GM12878 (cell line): Measurements from ENCODE around the gene HCLS1. TPM values are rescaled to one million over a fixed set of nuclear protein-coding genes. Genes with fewer than 3 reads are reported as not detected.
A peak's percentile ranks its signal among the peaks of the same experiment; 100 is the strongest.

Experiments
- ATAC-seq: fragments of 200-7000 bp; cut with Tn5 transposase; 3 replicates; pipeline ENCODE4 v1.9.1; 2020; ENCODE audit warnings: mild to moderate bottlenecking, moderate library complexity
- Bru-seq: library from RNA; stranded (reverse); fragments of 400-500 nt; gene quantifications from one replicate; lab custom pipeline; 2021; lab: Mats Ljungman, UMichigan
- BruChase-seq, 2 experiments: library from RNA; stranded (reverse); fragments of 400-500 nt; gene quantifications; one replicate each; lab custom pipeline; 2021; lab: Mats Ljungman, UMichigan
- BruUV-seq: library from RNA; stranded (reverse); fragments of 400-500 nt; replicated peaks from 2 replicates; lab custom pipeline; 2021; lab: Mats Ljungman, UMichigan
- CTCF ChIA-PET: fragments of 300-600 bp; sonication (Branson Sonifier 250); formaldehyde crosslinking; extraction: SDS; loops from one replicate; lab custom pipeline; 2021; ENCODE audit warnings: inconsistent platforms; lab: Yijun Ruan, JAX
- POLR2A ChIA-PET: fragments of 350-600 bp; formaldehyde crosslinking; extraction: SDS; loops from one replicate; lab custom pipeline; 2021; ENCODE audit warnings: inconsistent platforms; lab: Charles Lee
- RAD21 ChIA-PET: fragments of 300-600 bp; sonication (Branson Sonifier 250); formaldehyde crosslinking; loops from one replicate; lab custom pipeline; 2023; ENCODE audit warnings: antibody characterized with exemption; ENCODE audit not compliant: unreplicated experiment; lab: Charles Lee
- SMC1A ChIA-PET: fragments of 300-600 bp; sonication (Branson Sonifier 250); formaldehyde crosslinking; loops from one replicate; lab custom pipeline; 2023; ENCODE audit not compliant: unreplicated experiment, uncharacterized antibody; lab: Charles Lee
- DNase-seq: peaks from one replicate; pipeline ENCODE4 v3.0.0-alpha.2; 2011; ENCODE audit warnings: low read depth, low spot score
- FAIRE-seq: peaks from 3 replicates; lab custom pipeline; 2011; peaks lifted over from hg19 to GRCh38; lab: Jason Lieb, UNC
- H2AFZ ChIP-seq: 2 replicates; pipeline ENCODE4 v1.6.0; 2011; ENCODE audit warnings: low read depth, low read length, control low read depth; ENCODE audit not compliant: control insufficient read depth
- H3K27ac ChIP-seq: 2 replicates; pipeline ENCODE4 v1.5.1; 2011; ENCODE audit warnings: control low read depth; ENCODE audit not compliant: control insufficient read depth, insufficient read depth
- H3K27me3 ChIP-seq, 2 experiments: replicated peaks in 1 of 2; 2 replicates each; pipeline versions ENCODE4 v1.6.0 to v1.6.1; 2011; ENCODE audit warnings: low read length in 1 of 2; ENCODE audit not compliant: control insufficient read depth in 2 of 2, insufficient read depth in 2 of 2
- H3K36me3 ChIP-seq, 2 experiments: 2 replicates each; pipeline ENCODE4 v1.5.1; 2011; ENCODE audit warnings: low read length in 1 of 2; ENCODE audit not compliant: control insufficient read depth in 2 of 2, insufficient read depth in 2 of 2
- H3K4me1 ChIP-seq: 2 replicates; pipeline ENCODE4 v1.6.1; 2011; ENCODE audit warnings: mild to moderate bottlenecking, low read length, moderate library complexity, mixed read lengths; ENCODE audit not compliant: control insufficient read depth, insufficient read depth
- H3K4me2 ChIP-seq: 2 replicates; pipeline ENCODE4 v1.6.0; 2011; ENCODE audit warnings: control low read depth; ENCODE audit not compliant: control insufficient read depth, insufficient read depth
- H3K4me3 ChIP-seq: fragments of 200-600 bp; sonication (generic); 2 replicates; pipeline ENCODE4 v1.5.1; 2016
- H3K79me2 ChIP-seq: 2 replicates; pipeline ENCODE4 v1.6.0; 2011; ENCODE audit warnings: low read length; ENCODE audit not compliant: control insufficient read depth, insufficient read depth
- H3K9ac ChIP-seq: 2 replicates; pipeline ENCODE4 v1.8.0; 2011; ENCODE audit warnings: low read length, control low read depth, mixed read lengths; ENCODE audit not compliant: control insufficient read depth, insufficient read depth
- H3K9me3 ChIP-seq: replicated peaks from 3 replicates; pipeline ENCODE4 v1.5.1; 2011; ENCODE audit warnings: mild to moderate bottlenecking, low read length; ENCODE audit not compliant: control insufficient read depth, insufficient read depth
- H4K20me1 ChIP-seq: 2 replicates; pipeline ENCODE4 v1.6.0; 2011; ENCODE audit not compliant: control insufficient read depth, insufficient read depth
- EZH2 ChIP-seq: IDR thresholded peaks from 2 replicates; pipeline ENCODE4 v1.6.1; 2012; ENCODE audit warnings: low read depth, mild to moderate bottlenecking, control low read depth, inconsistent platforms, low read length, borderline replicate concordance; ENCODE audit not compliant: control insufficient read depth
- NKRF ChIP-seq: fragments of 450-650 bp; conservative IDR thresholded peaks from 2 replicates; pipeline ENCODE4 v1.6.1; 2017; ENCODE audit warnings: mild to moderate bottlenecking, moderate library complexity
- POU2F2 ChIP-seq: IDR thresholded peaks from 3 replicates; pipeline ENCODE4 v1.6.1; 2011; ENCODE audit warnings: low read depth, mild to moderate bottlenecking, low read length, borderline replicate concordance
- PRDM15 ChIP-seq: fragments of 450-650 bp; formaldehyde crosslinking; IDR thresholded peaks from 2 replicates; pipeline ENCODE4 v1.4.0; 2020; ENCODE audit warnings: mild to moderate bottlenecking, moderate library complexity
- ZBTB11 ChIP-seq: fragments of 450-650 bp; formaldehyde crosslinking; IDR thresholded peaks from 2 replicates; pipeline ENCODE4 v1.5.0; 2022; ENCODE audit warnings: mild to moderate bottlenecking, missing genetic modification characterization
- WGBS: methylation state at CpG from one replicate; pipeline ENCODE4 v1.1.6; 2016; ENCODE audit warnings: low lambda C conversion rate; ENCODE audit not compliant: insufficient replicate concordance, insufficient coverage; ENCODE audit errors: missing lambda C conversion rate; 5-methylcytosine and 5-hydroxymethylcytosine counted together
- in situ Hi-C: fragments of 300-500 bp; cut with MboI; formaldehyde crosslinking; loops from 9 replicates; pipeline ENCODE4 v1.14.3; 2018; ENCODE audit warnings: mixed read lengths
- intact Hi-C: fragments of 100-400 bp; cut with micrococcal nuclease; formaldehyde crosslinking; loops from one replicate; pipeline ENCODE4 v1.14.2; 2022; ENCODE audit not compliant: unreplicated experiment
- long read RNA-seq, 2 experiments: library from polyadenylated mRNA; unstranded; transcript quantifications; one replicate each; pipeline ENCODE4 v2.0.0, GENCODE V29; 2019 to 2020
- polyA minus RNA-seq, 3 experiments: library from RNA; depleted of rRNA, polyadenylated mRNA; stranded (reverse); fragments of >200 nt; gene quantifications; 2 replicates each; pipeline ENCODE4 v1.2.3, GENCODE V29; 2011
- polyA plus RNA-seq, 11 experiments: library from polyadenylated mRNA; depleted of rRNA in 4 of 11; unstranded in 6 of 11; stranded (reverse) in 5 of 11; fragments of >200 nt; fragmentation: Nextera tagmentation in 4 of 11; fragmentation: Illumina TruSeq in 1 of 11; extraction: Ambion mirVana in 4 of 11; extraction: Trizol in 1 of 11; gene quantifications; 1 replicate in 1 of 11; 2 replicates in 10 of 11; pipeline versions ENCODE4 v1.2.1 to v1.2.3, GENCODE V29; 2011 to 2016; ENCODE audit warnings: inconsistent platforms in 2 of 11, missing spikeins in 2 of 11, low read depth in 1 of 11
- total RNA-seq, 4 experiments: library from RNA; depleted of rRNA in 3 of 4; stranded (reverse); fragments of >200 nt in 3 of 4; fragmentation: Illumina TruSeq in 1 of 4; extraction: Trizol in 1 of 4; gene quantifications; 2 replicates each; pipeline versions ENCODE4 v1.2.1 to v1.2.3, GENCODE V29; 2013 to 2021

Gene HCLS1
- 212 and 226 TPM in 2 replicates for total RNA-seq (2013; cell fraction: nucleolus; rRNA removed)
- total RNA-seq (2014; rRNA removed) (240 and 260 TPM in 2 replicates), total RNA-seq (2014; rRNA removed; fragmentation: Illumina TruSeq; extraction: Trizol) (212 and 221 TPM in 2 replicates), total RNA-seq (2021) (232 and 237 TPM in 2 replicates), polyA plus RNA-seq (2011; rRNA removed) (168 and 195 TPM in 2 replicates), polyA plus RNA-seq (2014; fragmentation: Illumina TruSeq; extraction: Trizol) (344 and 401 TPM in 2 replicates), polyA plus RNA-seq (2014; fragmentation: Nextera tagmentation; extraction: Ambion mirVana) (10 to 100 TPM; 51.6 to 76.2 TPM), polyA plus RNA-seq (2014; rRNA removed) (225 and 226 TPM in 2 replicates), polyA plus RNA-seq (2016; fragmentation: Nextera tagmentation; extraction: Ambion mirVana) (100 to 1,000 TPM; 271 to 303 TPM), polyA minus RNA-seq (2011; rRNA and poly(A)+ RNA removed) (156 and 160 TPM in 2 replicates), Bru-seq, nascent RNA (percentile 92 among the genes with signal in this experiment), BruChase-seq, experiment 1, labeled RNA remaining after a 6-hour chase (percentile 95 among the genes with signal in this experiment), BruChase-seq, experiment 2, labeled RNA remaining after a 2-hour chase (percentile 94 among the genes with signal in this experiment)
- polyA plus RNA-seq (2011; ENCODE audit: low read depth) = 140 TPM
- 161 and 180 TPM in 2 replicates for polyA plus RNA-seq (2011; cell fraction: cytosol; rRNA removed)
- polyA plus RNA-seq (2011; cell fraction: nucleus; rRNA removed) = 255 and 288 TPM in 2 replicates
- polyA plus RNA-seq (2012) = 166 and 209 TPM in 2 replicates
- 46.1 and 55.5 TPM in 2 replicates for polyA minus RNA-seq (2011; cell fraction: cytosol; rRNA and poly(A)+ RNA removed)
- 64.2 and 97.4 TPM in 2 replicates for polyA minus RNA-seq (2011; cell fraction: nucleus; rRNA and poly(A)+ RNA removed)
- long read RNA-seq, experiment 1, transcript HCLS1-201 (14 exons, 2,000 nt) = major isoform, 369 of 411 reads
- long read RNA-seq, experiment 1, partial matches to known transcripts = 14 of 411 reads
- long read RNA-seq, experiment 1, other reads (novel, unspliced or antisense) = 25 of 411 reads
- long read RNA-seq, experiment 2, transcript HCLS1-207 (5 exons, 1,069 nt) = minor isoform, 11 of 472 reads
- long read RNA-seq, experiment 2, transcript HCLS1-201 (14 exons, 2,000 nt) = major isoform, 401 of 472 reads
- long read RNA-seq, experiment 2, partial matches to known transcripts = 17 of 472 reads
- long read RNA-seq, experiment 2, other reads (novel, unspliced or antisense) = 39 of 472 reads

- H3K4me3 ChIP-seq = peak within 1 kb of the TSS; percentile 61
- RAD21 ChIA-PET = interaction anchor here (0.8 to 1.5 kb wide), 10 partner anchors 45 to 441 kb away, joined by 3 to 7 read pairs (median 4); partner anchors contain the start of gene POLQ
- CTCF ChIA-PET = interaction anchor here (0.7 to 1.2 kb wide), 5 partner anchors 9 to 148 kb away, joined by 3 to 6 read pairs (median 3); partner anchors contain the start of gene POLQ
- DNase-seq (peak; percentile 83), FAIRE-seq (peak; percentile 95), ATAC-seq (peak; percentile 91)
- H3K27me3 ChIP-seq = no peaks in the 10 kb centered on the region
- H3K9me3 ChIP-seq = peaks cover 1% of the 10 kb centered on the region; the same call in 2 of the 3 replicates
- POLR2A ChIA-PET = interaction anchor here (0.5 to 2.5 kb wide), 10 partner anchors 10 to 173 kb away, joined by 3 to 14 read pairs (median 4); partner anchors contain the start of genes GOLGB1 and POLQ
- H3K27ac ChIP-seq = peak within 1 kb of the TSS; percentile 97
- peaks cover 26% of the 10 kb centered on the region for H3K4me1 ChIP-seq
- BruUV-seq = TSS peak; percentile 81
- intact Hi-C loops = loop anchor here (2.0 to 10.0 kb wide), 4 partner anchors 88 to 434 kb away; partner anchors contain the start of gene GOLGB1
- in situ Hi-C loops = no loop called here
- SMC1A ChIA-PET = interaction anchor here (0.7 to 4.1 kb wide), 12 partner anchors 10 to 335 kb away, joined by 3 to 18 read pairs (median 3); partner anchors contain the start of gene POLQ
- H3K36me3 ChIP-seq = peaks cover 3 to 49% of the 10 kb centered on the region in 2 experiments
- peak within 1 kb of the TSS; percentile 75 for H3K9ac ChIP-seq
- H2AFZ ChIP-seq = peak within 1 kb of the TSS; percentile 91
- peaks cover 34% of the 10 kb centered on the region for H3K79me2 ChIP-seq
- H4K20me1 ChIP-seq = no peaks in the 10 kb centered on the region
- WGBS = under 1% methylated on average over 9 of the region's 9 CpGs
- peak within 1 kb of the TSS; percentile 96 for H3K4me2 ChIP-seq
- TF ChIP-seq ZBTB11 (CRISPR knock-in tag) (0 out of 2 replicates have a peak, but pooled peaks have one; percentile 20), NKRF (peak; percentile 60; the same call in 1 of the 2 replicates), EZH2 (no peak), PRDM15 (CRISPR knock-in tag) (no peak), POU2F2 (peak; percentile 95)
Measured at GRCh38 chr3:121660356-121661171, at the start of gene HCLS1. TSS of gene HCLS1 (minus strand) at chr3:121660903. CDS start at chr3:121658347, 2,556 bp downstream.
